Calu3 (cell line): ENCODE results near the gene IFNE. TPM values are rescaled to one million over a fixed set of nuclear protein-coding genes. Genes with fewer than 3 reads are reported as not detected.
A peak's percentile ranks its signal among the peaks of the same experiment; 100 is the strongest.

ENCODE experiments used
- BruUV-seq: library from RNA; stranded (reverse); fragments of 400-500 nt; replicated peaks from 2 replicates; lab custom pipeline; 2021; lab: Mats Ljungman, UMichigan
- CTCF ChIA-PET: fragments of 300-600 bp; sonication (Branson Sonifier 250); formaldehyde crosslinking; loops from one replicate; lab custom pipeline; 2022; ENCODE audit warnings: antibody characterized with exemption; lab: Charles Lee
- DNase-seq: peaks from one replicate; pipeline ENCODE4 v3.0.0; 2022
- H3K27ac Mint-ChIP-seq: one replicate; pipeline ENCODE4 v1.8.0; 2022; ENCODE audit warnings: mixed read lengths; ENCODE audit not compliant: unreplicated experiment
- H3K27me3 Mint-ChIP-seq: one replicate; pipeline ENCODE4 v1.8.0; 2022; ENCODE audit warnings: mixed read lengths; ENCODE audit not compliant: unreplicated experiment
- H3K36me3 Mint-ChIP-seq: one replicate; pipeline ENCODE4 v1.8.0; 2022; ENCODE audit warnings: mild to moderate bottlenecking, moderate library complexity, mixed read lengths; ENCODE audit not compliant: insufficient read depth, unreplicated experiment
- H3K4me1 Mint-ChIP-seq: one replicate; pipeline ENCODE4 v1.8.0; 2022; ENCODE audit warnings: mild to moderate bottlenecking, low read depth, mixed read lengths; ENCODE audit not compliant: unreplicated experiment
- H3K4me3 Mint-ChIP-seq: one replicate; pipeline ENCODE4 v1.8.0; 2022; ENCODE audit warnings: mild to moderate bottlenecking, low read depth, moderate library complexity, mixed read lengths; ENCODE audit not compliant: unreplicated experiment
- H3K9me3 Mint-ChIP-seq: one replicate; pipeline ENCODE4 v1.8.0; 2022; ENCODE audit warnings: low read depth, mixed read lengths; ENCODE audit not compliant: unreplicated experiment
- intact Hi-C: fragments of 100-400 bp; cut with micrococcal nuclease; formaldehyde crosslinking; loops from one replicate; pipeline ENCODE4 v1.10.0; 2022; ENCODE audit not compliant: unreplicated experiment
- total RNA-seq: library from RNA; stranded (reverse); gene quantifications from 2 replicates; pipeline ENCODE4 v1.2.3, GENCODE V29; 2022
- TF ChIP-seq, protein P1 (sequence below): fragments of 200-600 bp; IDR thresholded peaks from one replicate; pipeline ENCODE4 v1.8.0; 2022; ENCODE audit warnings: antibody characterized with exemption; ENCODE audit not compliant: unreplicated experiment

IFNE gene
- total RNA-seq, 1 experiment from 2014 or later = 8.4 TPM

DNA sequence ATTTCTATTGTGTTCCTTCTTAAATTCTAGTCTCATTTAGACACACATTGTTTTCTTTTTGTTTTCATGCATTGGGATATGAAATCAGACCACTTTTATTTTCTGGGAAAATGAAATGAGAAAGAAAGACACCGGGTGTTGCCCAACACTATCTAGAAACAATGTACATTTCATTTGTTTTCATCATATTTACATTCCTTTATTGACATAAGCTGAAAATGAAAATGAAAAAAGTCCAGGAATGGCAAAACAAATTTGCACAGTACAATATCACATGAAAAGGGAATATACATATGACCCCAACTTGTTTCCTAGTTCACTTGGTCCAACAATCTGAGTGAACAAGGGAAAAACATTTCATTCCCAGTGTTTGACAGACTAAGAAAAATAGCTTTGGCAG is 20.7 kb downstream of the IFNE start:
- CTCF ChIA-PET = interaction anchor here (0.6 kb wide), 1 partner anchor 156 kb away, joined by 3 read pairs; no protein-coding TSS in a partner anchor
- DNase-seq = no peak
- H3K4me3 Mint-ChIP-seq = no peak overlapping the region
- BruUV-seq = no TSS peak
- intact Hi-C loops = loop anchor here (10.0 kb wide), 1 partner anchor 223 kb away; no protein-coding TSS in a partner anchor
- no peaks in the 10 kb centered on the region for H3K4me1 Mint-ChIP-seq
- peaks cover 4% of the 10 kb centered on the region for H3K36me3 Mint-ChIP-seq
- H3K27ac Mint-ChIP-seq = no peak overlapping the region
- no peaks in the 10 kb centered on the region for H3K27me3 Mint-ChIP-seq
- TF ChIP-seq, protein P1, sequence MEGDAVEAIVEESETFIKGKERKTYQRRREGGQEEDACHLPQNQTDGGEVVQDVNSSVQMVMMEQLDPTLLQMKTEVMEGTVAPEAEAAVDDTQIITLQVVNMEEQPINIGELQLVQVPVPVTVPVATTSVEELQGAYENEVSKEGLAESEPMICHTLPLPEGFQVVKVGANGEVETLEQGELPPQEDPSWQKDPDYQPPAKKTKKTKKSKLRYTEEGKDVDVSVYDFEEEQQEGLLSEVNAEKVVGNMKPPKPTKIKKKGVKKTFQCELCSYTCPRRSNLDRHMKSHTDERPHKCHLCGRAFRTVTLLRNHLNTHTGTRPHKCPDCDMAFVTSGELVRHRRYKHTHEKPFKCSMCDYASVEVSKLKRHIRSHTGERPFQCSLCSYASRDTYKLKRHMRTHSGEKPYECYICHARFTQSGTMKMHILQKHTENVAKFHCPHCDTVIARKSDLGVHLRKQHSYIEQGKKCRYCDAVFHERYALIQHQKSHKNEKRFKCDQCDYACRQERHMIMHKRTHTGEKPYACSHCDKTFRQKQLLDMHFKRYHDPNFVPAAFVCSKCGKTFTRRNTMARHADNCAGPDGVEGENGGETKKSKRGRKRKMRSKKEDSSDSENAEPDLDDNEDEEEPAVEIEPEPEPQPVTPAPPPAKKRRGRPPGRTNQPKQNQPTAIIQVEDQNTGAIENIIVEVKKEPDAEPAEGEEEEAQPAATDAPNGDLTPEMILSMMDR = no peak
- H3K9me3 Mint-ChIP-seq = no peaks in the 10 kb centered on the region

DNA sequence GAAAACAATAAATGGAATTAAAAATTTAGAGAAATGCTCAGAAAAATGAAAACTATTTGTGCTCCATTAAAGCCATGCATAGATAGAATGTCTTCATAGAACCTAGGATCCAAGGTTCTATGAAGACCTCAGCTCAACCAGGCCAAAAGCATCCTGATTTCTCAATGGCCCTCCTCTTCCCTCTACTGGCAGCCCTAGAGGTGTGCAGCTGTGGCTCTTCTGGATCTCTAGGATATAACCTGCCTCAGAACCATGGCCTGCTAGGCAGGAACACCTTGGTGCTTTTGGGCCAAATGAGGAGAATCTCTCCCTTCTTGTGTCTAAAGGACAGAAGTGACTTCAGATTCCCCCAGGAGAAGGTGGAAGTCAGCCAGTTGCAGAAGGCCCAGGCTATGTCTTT is 26.8 kb downstream of the IFNE start:
- no peaks in the 10 kb centered on the region for H3K27me3 Mint-ChIP-seq
- H3K9me3 Mint-ChIP-seq = no peaks in the 10 kb centered on the region
- H3K36me3 Mint-ChIP-seq = peaks cover 6% of the 10 kb centered on the region
- CTCF ChIA-PET = interaction anchor here (0.6 to 1.6 kb wide), 6 partner anchors 21 to 202 kb away, joined by 3 to 10 read pairs (median 5); no protein-coding TSS in a partner anchor
- TF ChIP-seq, protein P1 = peak; percentile 25
- H3K4me1 Mint-ChIP-seq = no peaks in the 10 kb centered on the region
- intact Hi-C loops = loop anchor here (5.0 kb wide), 1 partner anchor 128 kb away; no protein-coding TSS in a partner anchor
- peak; percentile 16 for DNase-seq
- H3K4me3 Mint-ChIP-seq = no peak overlapping the region
- no TSS peak for BruUV-seq
- H3K27ac Mint-ChIP-seq = no peak overlapping the region

DNA sequence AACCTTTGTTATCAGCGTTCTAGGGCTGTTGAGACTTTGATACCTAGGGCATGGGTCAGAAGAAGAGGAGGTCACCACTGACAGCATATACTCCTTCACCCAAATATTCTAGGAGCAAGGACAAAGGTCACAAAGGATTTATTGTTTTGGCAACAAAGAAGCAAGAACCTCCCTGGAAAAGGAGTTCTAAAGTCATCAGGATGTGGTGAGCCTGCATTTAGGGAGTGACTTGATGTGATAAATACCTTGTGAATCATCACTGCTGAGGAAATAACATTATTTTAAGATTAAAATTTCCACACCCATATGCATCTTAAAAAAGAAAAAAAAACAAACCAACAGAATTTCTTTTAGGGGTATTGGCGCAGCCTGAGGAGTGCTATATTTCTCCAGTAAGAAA is 28.0 kb downstream of the IFNE start:
- H3K27ac Mint-ChIP-seq = no peak overlapping the region
- H3K36me3 Mint-ChIP-seq = peaks cover 6% of the 10 kb centered on the region
- CTCF ChIA-PET = no interaction called here
- DNase-seq = no peak
- no peak overlapping the region for H3K4me3 Mint-ChIP-seq
- no TSS peak for BruUV-seq
- no peaks in the 10 kb centered on the region for H3K4me1 Mint-ChIP-seq
- H3K27me3 Mint-ChIP-seq = no peaks in the 10 kb centered on the region
- intact Hi-C loops = no loop called here
- TF ChIP-seq, protein P1 = no peak
- H3K9me3 Mint-ChIP-seq = no peaks in the 10 kb centered on the region

DNA sequence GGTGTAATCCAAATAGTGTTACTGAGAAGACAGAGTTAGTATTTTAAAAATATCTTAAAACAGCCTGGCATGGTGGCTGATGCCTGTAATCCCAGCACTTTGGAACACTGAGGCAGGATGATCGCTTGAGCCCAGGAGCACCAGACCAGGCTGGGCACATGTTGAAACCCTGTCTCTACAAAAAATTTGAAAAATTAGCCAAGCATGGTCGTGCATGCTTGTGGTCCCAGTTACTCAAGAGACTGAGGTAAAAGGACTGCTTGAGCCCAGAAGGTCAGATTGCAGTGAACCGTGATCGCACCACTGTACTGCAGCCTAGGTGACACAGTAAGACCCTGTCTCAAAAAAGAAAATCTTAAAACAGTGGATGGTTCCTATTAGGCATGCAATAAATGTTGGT is 29.4 kb downstream of the IFNE start:
- Mint-ChIP-seq H3K4me1 (no peaks in the 10 kb centered on the region), H3K36me3 (peaks cover 6% of the 10 kb centered on the region), H3K27ac (no peak overlapping the region), H3K4me3 (no peak overlapping the region), H3K9me3 (no peaks in the 10 kb centered on the region), H3K27me3 (no peaks in the 10 kb centered on the region)
- intact Hi-C loops = no loop called here
- BruUV-seq = no TSS peak
- TF ChIP-seq, protein P1 = no peak
- CTCF ChIA-PET = no interaction called here
- no peak for DNase-seq
